Ureter (tissue), 1 donor: ENCODE measurements around the gene SYNE2. TPM values are rescaled to one million over a fixed set of nuclear protein-coding genes. Genes with fewer than 3 reads are reported as not detected.

Source experiments
- DNase-seq: peaks from one replicate; pipeline ENCODE4 v3.0.0-alpha.2; 2020; ENCODE audit warnings: low spot score
- total RNA-seq: library from RNA; stranded (reverse); gene quantifications from one replicate; pipeline ENCODE4 v1.2.4, GENCODE V29; 2023
- donor health status: DM: yes; HTN: yes; CAD: no.

SYNE2 gene
- total RNA-seq, 1 donor from 2014 or later: 113 TPM

- DNase-seq: no peak
Measured at GRCh38 chr14:64249363-64249762, 396.6 kb downstream of the SYNE2 start.

DNA sequence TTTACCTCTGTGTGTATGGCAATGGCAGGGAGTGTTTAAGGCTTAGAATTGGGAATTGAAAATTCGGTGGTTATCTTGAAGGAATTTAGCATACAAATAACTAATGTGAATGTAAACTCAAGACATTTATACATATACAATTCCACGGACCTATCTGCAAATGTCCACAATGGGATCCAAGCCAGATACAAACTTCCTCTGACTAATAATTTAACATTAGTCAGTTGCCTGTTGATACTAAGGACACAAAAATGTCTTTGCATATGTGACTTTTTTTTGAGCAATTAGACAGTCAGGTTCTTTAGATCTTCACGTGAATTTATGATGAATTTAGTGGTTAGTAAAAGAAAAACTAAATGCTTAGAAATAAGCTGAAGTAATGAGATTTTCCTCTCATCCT is 400.9 kb downstream of the SYNE2 start:
- no peak for DNase-seq

- no peak for DNase-seq
Measured at GRCh38 chr14:64255756-64256155, 403.0 kb downstream of the SYNE2 start.

DNA sequence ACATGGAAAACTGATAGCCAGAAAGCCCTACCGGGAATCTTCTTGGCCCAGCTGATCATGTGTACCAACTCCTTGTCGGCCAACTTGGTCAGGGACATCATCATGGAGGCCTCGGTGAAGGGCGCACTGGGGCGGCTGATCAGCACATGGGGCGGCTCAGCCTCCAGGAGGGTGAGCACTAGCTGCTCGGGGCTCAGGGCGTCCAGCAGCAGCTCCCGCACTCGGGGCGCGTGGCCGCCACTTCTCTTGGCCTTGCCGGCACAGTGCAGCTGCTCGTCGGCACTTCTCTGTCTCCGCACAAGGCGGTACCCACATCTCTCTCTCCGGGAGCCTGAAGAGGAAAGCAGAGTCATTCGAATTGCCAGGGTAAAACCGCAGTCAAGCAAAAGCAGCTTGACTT is 407.6 kb downstream of the SYNE2 start:
- no peak for DNase-seq

DNA sequence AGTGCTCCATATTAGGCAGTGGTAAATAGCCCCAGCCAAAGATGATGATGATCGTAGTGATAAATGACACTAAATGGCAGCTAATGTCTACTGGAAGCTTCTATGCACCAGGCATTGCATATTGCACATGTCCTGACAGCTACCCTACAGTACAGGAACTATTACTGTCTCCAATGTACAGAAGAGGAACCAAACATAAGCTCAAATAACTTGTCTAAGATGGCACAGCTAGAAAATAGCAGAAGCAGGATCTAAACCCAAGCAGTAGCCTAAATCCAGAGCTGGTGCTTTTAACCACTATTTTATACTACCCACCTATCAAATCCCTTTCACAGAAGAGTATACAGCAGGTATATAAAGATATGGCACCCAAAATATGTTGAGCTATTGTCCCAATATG is 412.4 kb downstream of the SYNE2 start:
- DNase-seq: no peak

- DNase-seq: no peak
Measured at GRCh38 chr14:64266239-64266638, 413.4 kb downstream of the SYNE2 start.

DNA sequence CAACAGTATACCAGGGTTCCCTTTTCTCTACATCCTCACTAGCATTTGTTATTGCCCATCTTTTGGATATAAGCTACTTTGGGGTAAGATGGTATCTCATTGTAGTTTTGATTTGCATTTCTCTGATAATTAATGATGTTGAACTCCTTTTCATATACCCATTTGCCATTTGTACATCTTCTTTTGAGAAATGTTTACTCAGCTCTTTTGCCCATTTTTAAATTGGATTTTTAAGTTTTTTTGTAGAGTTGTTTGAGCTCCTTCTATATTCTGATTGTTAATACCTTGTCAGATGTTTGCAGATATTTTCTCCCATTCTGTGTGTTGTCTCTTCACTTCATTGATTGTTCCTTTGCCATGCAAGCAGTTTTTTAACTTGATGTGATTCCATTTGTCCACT is 419.2 kb downstream of the SYNE2 start:
- DNase-seq: no peak

Other genes starting within 250 kb of the SYNE2 start
- gene WDR89, start 211.1 kb upstream of the SYNE2 start, total RNA-seq: 19.3 TPM
- 14.5 TPM for gene SGPP1, start 124.9 kb upstream of the SYNE2 start, total RNA-seq